HG03139 (cell line): ENCODE data around the gene MTMR2.

Experiments used
- ATAC-seq: cut with Tn5 transposase; IDR thresholded peaks from one replicate; pipeline ENCODE4 v1.9.1; 2021; ENCODE audit not compliant: unreplicated experiment

MTMR2 gene

DNA sequence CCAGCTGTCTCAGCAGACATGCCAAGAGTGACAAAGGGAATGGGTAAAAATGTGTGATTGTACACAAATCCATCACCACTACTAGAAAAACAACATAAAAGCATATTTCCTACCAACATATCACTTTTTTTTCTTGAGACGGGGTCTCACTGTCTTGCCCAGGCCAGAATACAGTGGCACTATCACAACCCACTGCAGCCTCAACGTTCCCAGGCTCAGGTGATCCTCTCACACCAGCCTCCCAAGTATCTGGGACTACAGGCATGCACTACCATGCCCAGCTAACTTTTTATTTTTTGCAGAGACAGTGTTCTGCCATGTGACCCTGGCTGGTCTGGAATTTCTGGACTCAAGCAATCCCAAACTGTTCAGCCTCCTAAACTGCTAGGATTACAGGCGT, 5.2 kb downstream of the MTMR2 start:
- no peak for ATAC-seq

DNA sequence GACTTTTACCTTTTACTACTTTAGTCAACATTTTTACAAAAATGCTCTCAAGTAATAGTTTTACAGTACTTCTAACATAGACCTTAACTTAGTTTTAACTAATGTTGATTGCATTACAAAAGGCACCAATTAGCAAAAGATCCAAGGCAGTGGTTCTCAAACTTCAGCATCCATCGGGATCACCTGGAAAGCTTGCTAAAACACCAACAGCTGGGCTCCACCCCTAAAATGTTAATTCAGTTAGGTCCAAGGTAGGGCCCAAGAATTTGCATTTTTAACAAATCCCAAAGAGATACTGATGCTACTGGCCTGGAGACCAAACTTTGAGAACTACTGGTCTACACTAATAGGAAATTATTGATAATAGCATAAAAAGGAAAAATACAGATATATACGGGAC, 5.9 kb downstream of the MTMR2 start:
- no peak for ATAC-seq

DNA sequence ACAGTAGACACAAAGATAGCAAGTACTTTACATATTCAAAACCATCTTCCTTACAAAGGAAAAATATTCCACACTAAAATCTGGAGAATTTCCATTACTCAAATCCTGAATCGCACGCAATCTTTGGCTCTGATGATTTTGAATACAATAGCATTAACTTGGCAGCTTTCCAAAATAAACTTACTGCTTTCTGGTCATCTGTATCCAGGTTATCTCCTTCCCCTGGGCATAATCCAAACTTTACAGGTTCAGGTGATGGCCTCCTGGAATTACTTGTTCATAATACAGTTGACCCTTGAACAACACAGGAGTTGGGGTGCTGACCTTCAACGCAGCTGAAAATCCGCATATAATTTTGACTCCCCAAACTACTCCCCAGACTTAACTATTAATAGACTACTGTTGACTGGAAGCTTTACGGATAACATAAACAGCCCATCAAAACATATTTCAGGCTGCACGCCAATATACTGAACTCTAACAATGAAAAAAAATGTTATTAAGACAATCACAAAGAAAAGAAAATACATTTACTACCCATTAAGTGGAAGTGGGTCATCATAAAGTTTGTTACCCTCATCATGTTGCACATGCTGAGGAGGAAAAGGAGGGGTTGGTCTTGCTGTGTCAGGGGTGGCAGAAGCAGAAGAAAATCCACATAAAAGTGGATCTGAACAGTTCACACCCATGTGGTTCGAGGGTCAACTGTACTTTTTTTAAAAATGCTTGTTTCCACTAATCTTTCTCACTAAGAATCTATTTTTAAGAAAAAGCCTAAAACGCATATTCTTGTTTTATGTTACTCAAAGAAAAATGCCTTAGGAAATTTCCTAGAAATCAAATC, 6.5 kb downstream of the MTMR2 start:
- ATAC-seq: no peak

DNA sequence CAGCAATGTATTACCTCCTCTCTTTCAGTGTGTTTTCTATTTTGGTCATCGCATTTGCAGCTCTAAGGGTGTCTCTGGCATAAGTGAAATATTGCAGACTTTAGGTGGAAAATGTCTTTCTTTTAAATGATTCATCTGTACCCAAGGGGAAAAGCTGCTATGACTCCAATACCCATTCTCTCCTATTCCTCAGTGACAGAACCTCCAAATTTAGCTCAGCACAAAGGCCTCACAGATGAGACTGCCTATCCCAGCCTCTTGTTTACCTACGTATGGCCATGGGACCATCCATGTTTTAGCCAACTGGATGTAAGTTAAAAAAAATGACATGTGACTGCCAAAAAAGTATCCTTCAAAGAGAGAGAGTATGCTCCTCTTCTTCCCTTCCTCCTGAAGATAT, 7.9 kb downstream of the MTMR2 start:
- ATAC-seq: no peak

DNA sequence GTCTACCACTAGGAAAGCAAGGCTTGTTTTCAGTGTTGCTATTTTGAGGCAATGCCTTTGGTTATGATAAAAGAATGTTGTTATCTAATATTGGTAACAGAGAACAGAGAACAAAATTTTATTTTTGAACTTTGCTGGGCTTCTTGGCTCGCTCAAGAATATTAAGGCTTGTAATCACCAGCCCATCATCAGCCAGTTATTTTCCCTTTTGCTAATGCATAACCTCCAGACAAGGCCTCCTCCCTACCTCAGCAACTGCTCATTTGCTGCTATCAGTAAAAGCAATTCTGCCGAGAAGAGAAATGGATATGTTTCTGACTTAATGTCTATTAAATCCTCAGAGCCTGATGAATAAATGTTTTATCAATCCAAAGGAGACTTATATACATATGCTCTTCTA, 8.9 kb downstream of the MTMR2 start:
- ATAC-seq: no peak

DNA sequence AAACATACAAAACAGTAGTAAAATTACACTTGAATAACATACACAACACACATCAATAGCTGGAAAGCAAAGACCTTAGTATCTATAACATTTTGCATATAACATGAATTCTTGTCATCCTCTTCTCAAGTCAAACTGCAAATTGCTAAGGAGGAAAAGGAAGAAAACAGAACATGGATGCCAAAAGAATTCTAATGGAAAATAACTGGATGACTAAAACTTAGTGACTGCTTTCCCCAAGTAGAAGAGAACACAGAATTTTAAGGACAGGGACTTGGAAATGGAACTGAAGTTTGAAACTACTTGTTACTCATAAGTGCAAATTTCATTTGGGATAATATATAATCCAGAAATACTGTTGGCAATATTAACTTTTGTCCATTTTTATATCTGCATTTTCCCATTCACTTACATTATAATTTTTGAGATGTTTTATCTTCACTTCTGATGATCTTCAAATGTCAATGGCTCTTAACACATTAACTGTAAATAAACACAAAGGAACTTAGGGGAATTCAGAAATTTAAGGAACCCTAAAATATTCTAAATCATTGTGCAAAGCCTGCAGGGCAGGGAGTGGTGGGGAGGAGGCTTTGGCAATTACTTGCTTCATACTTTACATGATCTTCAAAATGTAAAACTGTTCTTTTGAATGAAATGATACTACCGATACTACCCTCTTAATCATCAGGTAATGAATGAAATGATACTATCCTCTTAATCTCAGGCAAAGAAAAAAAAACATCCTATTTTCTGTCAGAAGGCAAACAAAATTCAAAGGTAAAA, 9.9 kb downstream of the MTMR2 start:
- ATAC-seq: no peak

DNA sequence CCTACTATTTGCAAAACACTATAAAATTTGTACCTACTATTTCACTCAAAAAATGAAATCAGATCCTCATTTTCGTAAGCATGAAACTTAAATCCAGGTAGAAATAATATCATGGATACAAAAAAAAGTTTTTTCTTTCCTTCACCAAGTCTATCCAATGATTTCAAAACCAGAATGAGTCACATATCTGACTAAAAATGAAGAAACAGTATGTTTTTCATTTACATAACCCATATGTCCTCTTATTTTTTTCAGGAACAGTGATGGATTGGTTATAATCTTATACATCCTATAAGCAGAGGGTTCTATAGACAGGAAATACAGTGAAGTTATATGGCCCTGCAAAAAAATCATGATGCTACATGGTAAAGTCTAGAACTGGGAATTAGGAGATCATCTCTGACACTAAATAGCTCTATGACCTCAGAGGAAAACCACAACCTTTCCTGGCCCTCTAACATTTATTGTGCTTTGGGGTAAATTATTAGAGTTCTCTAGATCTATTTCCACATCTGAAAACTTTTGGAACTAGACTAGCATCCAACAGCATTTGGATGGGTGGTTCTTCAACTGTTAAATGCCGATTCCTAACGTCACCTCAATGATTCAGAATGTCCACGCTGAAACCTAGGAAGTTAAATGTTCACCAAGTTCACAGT, 10.9 kb downstream of the MTMR2 start:
- ATAC-seq: no peak

DNA sequence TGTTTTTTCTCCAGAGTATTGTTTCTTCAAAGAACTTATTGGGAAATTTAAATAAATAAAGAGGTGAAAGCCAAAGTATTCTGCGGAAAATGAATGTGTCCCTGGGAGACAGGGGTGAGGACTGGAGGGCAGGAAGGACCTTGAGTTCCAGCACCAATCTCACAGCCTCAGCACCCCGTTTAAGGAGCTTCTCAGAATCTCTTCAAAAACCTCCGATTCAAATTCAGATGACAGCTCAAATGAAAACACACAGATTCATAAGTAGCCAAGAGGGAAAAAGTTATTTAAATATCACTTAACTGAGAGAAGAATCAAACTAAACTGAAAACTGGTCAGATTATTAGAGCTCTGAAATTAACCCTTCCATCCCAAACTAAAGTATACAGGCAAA, 12.5 kb downstream of the MTMR2 start:
- no peak for ATAC-seq

DNA sequence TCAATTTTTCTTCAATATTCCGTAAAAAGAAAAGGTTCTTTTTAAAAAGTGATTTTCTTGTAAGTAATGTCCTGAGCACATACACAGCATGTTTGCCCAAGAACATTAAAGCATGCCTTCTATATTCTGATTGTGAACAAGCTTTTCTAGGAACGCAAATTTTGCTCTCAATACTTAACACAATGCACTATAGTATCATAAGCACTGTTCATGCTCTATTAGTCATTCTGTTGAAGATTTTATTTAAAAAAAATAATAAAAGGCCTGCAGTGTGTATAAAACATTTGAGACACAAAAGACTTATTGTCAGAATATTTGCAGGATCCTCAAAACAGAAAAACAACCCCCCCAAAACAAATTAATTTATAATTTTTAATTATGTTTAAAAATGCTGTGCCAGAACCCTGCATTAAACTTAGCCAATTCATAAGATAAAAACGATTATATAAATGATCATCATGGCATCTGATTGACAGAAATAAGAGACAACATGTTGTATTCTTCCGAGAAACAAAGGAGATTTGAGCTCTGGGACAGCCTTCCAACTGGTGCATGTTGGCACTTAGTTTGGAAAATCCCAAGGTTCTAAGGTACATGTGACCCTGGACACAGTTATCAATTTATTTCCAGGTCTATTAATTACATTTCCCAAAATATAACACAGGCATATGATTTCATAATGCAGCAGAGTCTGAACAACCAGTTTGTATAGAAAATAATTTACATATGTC, 13.1 kb downstream of the MTMR2 start:
- no peak for ATAC-seq

DNA sequence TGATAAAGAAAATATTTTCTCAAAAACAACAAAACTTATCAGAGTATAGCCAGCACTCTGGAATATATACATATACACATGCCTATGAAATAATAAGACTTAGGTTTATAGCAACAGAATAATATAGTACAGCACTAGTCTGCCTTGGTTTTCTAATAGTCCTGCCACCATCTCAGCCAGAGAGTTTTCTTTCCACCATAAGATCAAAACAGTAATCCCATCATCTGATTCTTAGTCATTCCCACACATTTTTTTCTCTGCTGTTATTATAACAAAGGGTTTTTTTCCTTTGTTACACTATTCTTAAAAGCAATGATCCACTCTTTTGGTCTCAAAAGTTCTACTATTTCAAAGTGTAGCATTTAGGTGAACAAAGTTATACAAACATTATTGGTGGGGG, 15.1 kb downstream of the MTMR2 start:
- ATAC-seq: no peak

DNA sequence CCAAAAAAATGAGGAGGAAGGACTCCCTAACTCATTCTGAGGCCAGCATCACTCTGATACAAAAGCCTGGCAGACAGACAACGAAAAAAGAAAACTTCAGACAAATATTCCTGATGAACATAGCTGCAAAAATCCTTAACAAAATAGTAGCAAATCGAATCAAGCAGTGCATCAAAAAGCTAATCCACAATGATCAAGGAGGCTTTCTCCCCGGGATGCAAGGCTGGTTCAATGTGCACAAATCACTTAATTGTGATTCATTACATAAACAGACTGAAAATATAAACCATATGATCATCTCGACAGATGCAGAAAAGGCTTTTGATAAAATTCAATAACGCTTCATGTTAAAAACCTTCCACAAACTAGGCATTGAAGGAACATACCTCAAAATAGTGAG, 16.4 kb downstream of the MTMR2 start:
- ATAC-seq: no peak

DNA sequence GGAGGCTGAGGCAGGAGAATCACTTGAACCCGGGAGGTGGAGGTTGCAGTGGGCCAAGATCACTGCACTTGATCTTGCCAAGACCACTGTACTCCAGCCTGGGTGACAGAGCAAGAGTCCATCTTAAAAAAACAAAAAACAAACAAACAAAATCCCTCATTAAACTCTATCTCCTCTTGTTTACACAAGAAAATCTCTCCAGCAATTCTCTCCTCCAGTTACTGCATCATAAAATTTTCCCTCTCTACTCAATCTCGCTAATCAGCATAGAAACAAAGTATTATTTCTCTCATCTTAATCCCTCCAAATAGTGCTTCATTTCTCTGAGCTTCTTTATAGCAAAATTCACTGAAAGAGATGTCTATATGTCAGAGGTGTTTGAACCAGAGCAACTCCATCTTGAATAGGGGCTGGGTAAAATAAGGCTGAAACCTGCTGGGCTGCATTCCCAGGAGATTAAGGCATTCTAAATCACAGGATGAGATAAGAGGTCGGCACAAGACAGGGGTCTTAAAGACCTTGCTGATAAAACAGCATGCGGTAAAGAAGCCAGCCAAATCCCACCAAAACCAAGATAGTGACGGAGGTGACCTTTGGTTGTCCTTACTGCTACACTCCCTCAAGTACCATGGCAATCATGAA, 19.8 kb downstream of the MTMR2 start:
- ATAC-seq: no peak

DNA sequence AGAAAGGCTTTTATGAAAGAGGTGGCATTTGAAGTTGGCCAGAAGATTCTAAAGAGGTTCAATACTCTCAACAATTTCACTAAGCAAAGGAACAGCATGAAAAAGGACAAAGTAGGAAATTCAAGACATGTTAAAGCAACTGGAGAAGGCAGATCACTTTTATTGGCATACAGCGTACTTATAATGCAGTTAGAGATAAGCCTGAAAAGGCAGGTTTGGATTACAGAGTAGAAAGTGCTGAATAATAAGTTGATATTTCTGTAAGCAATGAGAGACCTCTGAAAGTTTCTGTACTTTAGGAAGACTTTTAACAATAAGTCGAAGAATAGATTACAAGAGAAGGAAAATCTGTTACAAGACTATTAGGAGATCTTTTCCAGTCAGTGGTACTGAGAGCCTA, 25.1 kb downstream of the MTMR2 start:
- no peak for ATAC-seq

DNA sequence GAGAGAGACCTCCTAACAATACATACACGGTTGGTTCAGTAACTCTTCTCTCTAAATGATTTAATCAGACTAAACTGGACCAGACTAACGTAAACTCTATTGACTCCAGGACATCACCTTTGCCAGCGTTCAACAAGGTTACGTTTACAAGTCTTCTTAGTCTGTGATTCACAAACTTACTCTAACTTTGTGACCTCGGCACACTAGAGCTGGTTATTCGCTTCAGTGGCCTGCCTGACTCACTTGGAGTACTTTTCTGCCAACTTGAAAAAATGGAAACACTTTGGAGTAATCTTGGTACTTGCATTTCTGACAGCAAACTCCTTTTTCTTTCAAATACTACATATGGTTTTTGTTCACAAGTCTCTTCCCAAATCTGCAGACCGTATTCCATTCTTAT, 26.2 kb downstream of the MTMR2 start:
- ATAC-seq: no peak

DNA sequence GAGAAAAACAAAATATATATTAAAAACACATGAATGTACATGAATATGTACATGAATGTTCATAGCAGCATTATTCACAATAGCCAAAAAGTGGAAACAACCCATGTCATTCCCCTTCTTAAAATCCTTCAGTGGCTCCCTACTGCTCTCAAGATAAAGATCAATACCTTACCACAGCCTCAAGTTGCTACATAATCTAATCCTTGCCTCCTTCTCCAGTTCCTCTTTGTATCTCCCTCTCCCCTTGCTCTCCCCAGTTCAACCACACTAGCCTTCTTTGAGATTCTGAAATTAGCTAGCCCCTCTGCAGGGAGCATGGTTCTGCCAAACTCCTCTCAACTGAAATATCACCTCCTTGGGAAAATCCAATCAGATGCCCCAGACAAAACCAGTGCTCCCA, 28.1 kb downstream of the MTMR2 start:
- no peak for ATAC-seq

DNA sequence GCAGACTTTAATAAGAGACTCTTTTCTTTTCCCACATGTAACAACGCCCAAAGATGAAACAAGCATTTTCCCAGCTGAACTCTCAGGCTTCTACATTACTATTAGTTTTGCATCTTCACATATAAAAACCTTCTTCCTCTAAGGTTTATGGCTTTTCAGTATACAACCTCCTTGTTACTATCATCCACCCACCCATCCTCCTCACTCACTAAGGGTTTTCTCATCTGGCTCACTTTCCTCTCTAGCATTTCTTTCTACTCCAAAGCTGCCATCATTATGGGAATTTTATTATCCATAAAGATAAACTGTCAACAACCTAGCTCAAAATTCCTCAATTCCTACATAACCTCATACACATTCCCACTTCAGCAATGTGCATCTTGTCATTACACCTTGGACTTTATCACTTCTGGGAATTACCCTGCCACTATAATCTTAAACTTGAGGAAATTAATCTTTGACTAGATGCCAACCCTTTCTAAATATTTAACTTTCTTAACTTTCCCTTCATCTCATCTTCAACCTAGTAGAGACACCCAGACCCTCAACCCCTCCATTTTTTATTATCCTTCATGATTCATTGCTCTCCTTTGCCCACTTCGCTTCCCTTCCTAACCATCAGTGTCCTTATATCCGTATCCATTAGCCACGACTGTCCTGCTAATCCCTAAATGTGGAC, 30.9 kb downstream of the MTMR2 start:
- no peak for ATAC-seq

DNA sequence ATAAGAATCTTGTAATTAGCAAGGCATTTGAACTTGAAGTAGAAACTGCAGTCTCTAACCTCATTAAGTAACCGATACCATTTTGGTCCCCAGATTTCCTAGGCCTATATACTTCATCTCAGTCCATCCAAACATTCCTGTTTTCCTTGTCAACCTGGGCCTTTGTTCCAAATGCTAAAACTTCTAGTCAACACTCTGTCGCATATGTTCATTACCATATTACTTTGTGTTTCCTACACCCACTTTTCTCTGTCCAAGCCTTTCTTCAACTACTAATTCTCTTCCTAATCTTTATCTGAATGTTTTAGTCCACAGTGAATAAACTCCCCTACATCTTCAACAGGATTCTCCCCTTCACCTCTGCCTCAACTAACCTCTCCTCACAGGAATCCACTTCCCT, 31.4 kb downstream of the MTMR2 start:
- no peak for ATAC-seq

DNA sequence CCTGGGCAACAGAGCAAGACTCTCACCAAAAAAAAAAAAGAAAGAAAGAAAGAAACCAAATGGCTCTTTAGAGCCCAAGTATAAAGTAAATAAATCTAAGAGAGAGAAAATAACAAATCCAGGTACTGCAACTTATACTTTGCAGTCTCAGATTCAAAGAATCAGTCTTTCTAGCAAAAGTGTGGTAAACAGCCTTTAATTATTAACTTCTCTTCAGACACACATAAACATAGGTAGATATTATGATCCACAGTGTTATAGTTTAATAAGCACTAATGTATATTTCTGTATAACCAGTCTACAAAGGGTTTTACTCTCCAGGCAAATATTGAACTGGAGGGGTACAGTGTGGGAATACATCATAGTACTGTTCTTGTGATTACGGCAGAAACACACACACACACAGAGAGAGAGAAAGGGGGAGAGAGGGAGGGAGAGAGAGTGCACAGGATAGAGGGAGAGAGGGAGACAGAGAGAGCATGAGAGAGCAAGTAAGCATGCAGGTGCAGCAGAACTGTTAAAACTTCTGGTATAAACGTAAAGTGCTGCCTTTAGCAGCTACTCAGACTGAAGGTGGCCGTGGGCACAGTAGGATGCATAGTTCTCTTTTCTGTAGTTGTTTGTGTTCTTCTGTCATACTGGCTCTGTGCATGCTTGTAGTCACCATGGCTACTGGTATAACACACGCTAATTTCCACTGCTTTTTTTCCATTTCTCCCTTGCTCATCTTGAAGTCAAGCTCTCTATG, 32.3 kb downstream of the MTMR2 start:
- ATAC-seq: peak; percentile 55

DNA sequence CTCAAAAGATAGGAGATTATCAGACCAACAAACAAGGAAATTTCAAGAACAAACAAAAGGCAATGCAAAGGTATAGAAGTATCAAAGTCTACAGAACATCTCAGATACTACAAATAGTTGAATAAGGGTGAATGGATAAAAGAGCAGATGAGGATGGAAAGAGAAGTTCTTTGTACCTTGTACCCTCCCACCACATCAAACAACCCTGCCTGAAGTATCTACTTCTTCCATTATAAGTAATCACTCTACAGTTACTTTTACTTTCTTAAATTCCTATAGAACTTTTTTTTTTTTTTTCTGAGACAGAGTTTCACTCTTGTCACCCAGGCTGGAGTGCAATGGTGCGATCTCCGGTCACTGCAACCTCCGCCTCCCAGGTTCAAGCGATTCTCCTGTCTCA, 35.1 kb downstream of the MTMR2 start:
- no peak for ATAC-seq

DNA sequence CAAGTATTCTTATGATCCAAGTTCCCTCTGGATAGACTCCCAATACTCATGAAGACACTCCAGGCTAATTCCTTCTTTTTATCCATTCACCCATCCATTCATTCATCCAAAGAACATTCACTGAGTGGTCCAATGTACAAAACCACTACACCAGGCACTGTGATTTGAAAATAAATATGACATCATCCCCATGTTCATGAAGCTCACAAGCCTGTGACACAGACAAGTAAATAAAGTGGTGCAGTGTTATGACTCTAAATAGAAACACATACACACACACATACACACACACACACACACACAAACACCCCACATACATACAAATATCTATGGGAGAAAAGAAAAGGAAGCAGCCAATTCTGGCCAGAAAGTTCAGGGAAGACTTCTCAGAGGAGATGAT, 35.5 kb downstream of the MTMR2 start:
- ATAC-seq: no peak
